ENCODE data around the gene RAB8B.

Gene RAB8B

DNA sequence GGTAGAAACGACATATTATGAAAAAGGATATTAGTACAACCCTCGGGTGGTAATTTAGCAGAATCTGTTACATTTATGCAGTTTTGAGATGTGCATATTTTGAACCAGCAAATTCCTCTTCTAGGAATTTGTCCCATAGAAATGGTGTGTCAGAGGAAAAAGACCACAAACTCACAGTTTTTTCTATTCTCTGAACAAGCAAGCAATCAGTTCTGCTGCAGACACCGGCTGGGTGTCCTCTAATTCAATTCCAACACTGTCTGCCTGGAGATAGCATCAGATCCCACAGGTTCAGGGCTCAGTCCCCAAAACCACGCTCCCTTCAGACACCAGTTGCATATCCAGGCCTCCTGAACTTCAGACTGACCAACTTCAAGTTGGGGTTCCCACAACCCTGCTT lies 124.4 kb downstream of the RAB8B start:
- no peak for DNase-seq (ENCODE audit: low read depth)

- no peak for DNase-seq (ENCODE audit: low read depth)
These were observed 125.0 kb downstream of the RAB8B start for GRCh38 chr15:63314409-63314808.

Data from activated T-helper 1 cell treated with Interleukin-2 at 50 U/mL for 16 hours (primary cell).